SU-DHL-6 (cell line): ENCODE data around the gene EIF4G2.

Experiments
- H2AFZ ChIP-seq: fragments of 200-600 bp; sonication (generic); 2 replicates; pipeline ENCODE4 v1.6.1; 2014; ENCODE audit warnings: low read depth, mild to moderate bottlenecking, moderate library complexity, mixed read lengths, antibody characterized with exemption, low read length; ENCODE audit not compliant: severe bottlenecking
- H3F3A ChIP-seq: fragments of 200-600 bp; shearing (Covaris generic); 2 replicates; pipeline ENCODE4 v1.6.0; 2016; ENCODE audit warnings: antibody characterized with exemption, mild to moderate bottlenecking; ENCODE audit not compliant: insufficient read depth
- H3K27ac ChIP-seq: fragments of 200-600 bp; sonication (generic); 2 replicates; pipeline ENCODE4 v1.5.1; 2016; ENCODE audit warnings: low read depth, mild to moderate bottlenecking, low read length, moderate library complexity, mixed read lengths
- H3K27me3 ChIP-seq: fragments of 200-600 bp; sonication (generic), shearing (Covaris generic); 2 replicates; pipeline ENCODE4 v1.6.0; 2014; ENCODE audit warnings: mild to moderate bottlenecking, low read length
- H3K36me3 ChIP-seq: fragments of 200-600 bp; sonication (generic); 2 replicates; pipeline ENCODE4 v1.6.1; 2014; ENCODE audit warnings: mild to moderate bottlenecking, low read length, mixed read lengths
- H3K4me2 ChIP-seq: fragments of 300-600, 200-600 bp; shearing (Covaris generic), sonication (generic); 2 replicates; pipeline ENCODE4 v1.6.0; 2014; ENCODE audit warnings: low read length, low read depth, mild to moderate bottlenecking; ENCODE audit not compliant: poor library complexity, severe bottlenecking
- H3K4me3 ChIP-seq: fragments of 200-600 bp; sonication (generic); 2 replicates; pipeline ENCODE4 v1.5.1; 2014; ENCODE audit warnings: antibody characterized with exemption, low read length, mild to moderate bottlenecking, mixed read lengths; ENCODE audit not compliant: insufficient read depth, poor library complexity, severe bottlenecking
- H3K79me2 ChIP-seq: fragments of 200-600 bp; sonication (generic); 2 replicates; pipeline ENCODE4 v1.6.1; 2014; ENCODE audit warnings: mild to moderate bottlenecking, low read length, moderate library complexity; ENCODE audit not compliant: insufficient read depth
- H3K9ac ChIP-seq: fragments of 200-600 bp; sonication (generic); 2 replicates; pipeline ENCODE4 v1.7.0; 2014; ENCODE audit warnings: mild to moderate bottlenecking, low read length
- H3K9me2 ChIP-seq: fragments of 200-600 bp; sonication (generic); replicated peaks from 2 replicates; pipeline ENCODE4 v1.6.1; 2014; ENCODE audit warnings: low read length; ENCODE audit not compliant: insufficient read depth
- H3K9me3 ChIP-seq: fragments of 200-600 bp; sonication (generic); 2 replicates; pipeline ENCODE4 v1.6.1; 2014; ENCODE audit warnings: low read length, mixed read lengths; ENCODE audit not compliant: insufficient read depth
- H4K20me1 ChIP-seq: fragments of 200-600 bp; sonication (generic); 2 replicates; pipeline ENCODE4 v1.6.1; 2014; ENCODE audit warnings: low read depth, mild to moderate bottlenecking, antibody characterized with exemption, low read length, moderate library complexity, mixed read lengths
- CTCF ChIP-seq: fragments of 200-600 bp; sonication (generic); IDR thresholded peaks from one replicate; pipeline ENCODE4 v1.5.1; 2017; ENCODE audit warnings: antibody characterized with exemption, mild to moderate bottlenecking, low read length, moderate library complexity; ENCODE audit not compliant: insufficient read depth, poor library complexity, severe bottlenecking
- EZH2phosphoT487 ChIP-seq: fragments of 200-600 bp; sonication (generic), shearing (Covaris generic); conservative IDR thresholded peaks from 2 replicates; pipeline ENCODE4 v1.6.1; 2018; ENCODE audit warnings: mild to moderate bottlenecking, antibody characterized with exemption, low read length, moderate library complexity, mixed read lengths

The EIF4G2 gene

GRCh38 chr11:10808553-10809372, at the start of gene EIF4G2:
EIF4G2 (minus strand) TSS chr11:10808926.
- Histone ChIP-seq H3K36me3 (peaks cover 37% of the 10 kb centered on the region), H2AFZ (peak within 1 kb of the TSS; percentile 95), H3K9ac (peak within 1 kb of the TSS; percentile 99), H3K4me3 (peak within 1 kb of the TSS; percentile 93), H3K79me2 (peaks cover 36% of the 10 kb centered on the region), H3K27me3 (no peaks in the 10 kb centered on the region), H3K27ac (peak within 1 kb of the TSS; percentile 83), H3K9me2 (no peaks in the 10 kb centered on the region), H4K20me1 (no peaks in the 10 kb centered on the region; the same call in 1 of the 2 replicates), H3K4me2 (peak within 1 kb of the TSS; percentile 87), H3F3A (peaks cover 35% of the 10 kb centered on the region), H3K9me3 (no peaks in the 10 kb centered on the region)
- TF ChIP-seq CTCF (no peak), EZH2phosphoT487 (no peak)

- Histone ChIP-seq H3K36me3 (peaks cover 31% of the 10 kb centered on the region), H3K9me3 (no peaks in the 10 kb centered on the region), H4K20me1 (no peaks in the 10 kb centered on the region), H3K4me3 (peak within 1 kb of the TSS; percentile 79), H3K4me2 (peak within 1 kb of the TSS; percentile 87), H2AFZ (peak within 1 kb of the TSS; percentile 87), H3K27ac (peak within 1 kb of the TSS; percentile 86), H3F3A (peaks cover 6% of the 10 kb centered on the region; the same call in 1 of the 2 replicates), H3K79me2 (peaks cover 45% of the 10 kb centered on the region), H3K9me2 (no peaks in the 10 kb centered on the region), H3K27me3 (no peaks in the 10 kb centered on the region), H3K9ac (peak within 1 kb of the TSS; percentile 90)
- TF ChIP-seq CTCF = no peak
- no peak for TF ChIP-seq EZH2phosphoT487
These were observed 49.1 kb upstream of the EIF4G2 start, which contains the start of gene ZBED5 for GRCh38 chr11:10857709-10858438. ZBED5 (minus strand) TSS chr11:10858053; CDS start chr11:10854945, 3,108 bp downstream.

DNA sequence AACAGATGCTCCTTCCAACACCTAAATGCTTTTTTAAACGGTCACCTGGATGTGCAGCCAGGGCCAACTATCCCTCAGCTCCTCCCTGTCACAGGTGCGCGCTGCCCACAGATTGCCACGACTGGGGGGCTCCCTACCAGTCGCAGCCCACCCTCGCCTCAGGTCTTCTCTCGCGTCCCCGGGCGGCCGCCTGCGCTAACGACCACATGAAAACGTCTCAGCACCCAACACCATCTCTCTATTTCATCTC, 48.7 kb upstream of the EIF4G2 start:
- H3K27me3 ChIP-seq = no peaks in the 10 kb centered on the region
- H3K9ac ChIP-seq = peak overlapping the region; percentile 90
- H4K20me1 ChIP-seq = no peaks in the 10 kb centered on the region
- H3K9me2 ChIP-seq = no peaks in the 10 kb centered on the region
- H3K9me3 ChIP-seq = no peaks in the 10 kb centered on the region
- H3F3A ChIP-seq = peaks cover 6% of the 10 kb centered on the region; the same call in 1 of the 2 replicates
- peak overlapping the region; percentile 79 for H3K4me3 ChIP-seq
- peak overlapping the region; percentile 87 for H3K4me2 ChIP-seq
- peaks cover 36% of the 10 kb centered on the region for H3K36me3 ChIP-seq
- peak overlapping the region; percentile 80 for H2AFZ ChIP-seq
- TF ChIP-seq EZH2phosphoT487 = no peak
- no peak for TF ChIP-seq CTCF
- peaks cover 48% of the 10 kb centered on the region for H3K79me2 ChIP-seq
- H3K27ac ChIP-seq = peak overlapping the region; percentile 86
